Measurements from ENCODE around the gene RAB11FIP3.
"Not testable (repeated sequence)": the region's sequence is repeated elsewhere in the genome, so short reads cannot be mapped to it uniquely, and the experiment has no call there.

RAB11FIP3 gene, protein sequence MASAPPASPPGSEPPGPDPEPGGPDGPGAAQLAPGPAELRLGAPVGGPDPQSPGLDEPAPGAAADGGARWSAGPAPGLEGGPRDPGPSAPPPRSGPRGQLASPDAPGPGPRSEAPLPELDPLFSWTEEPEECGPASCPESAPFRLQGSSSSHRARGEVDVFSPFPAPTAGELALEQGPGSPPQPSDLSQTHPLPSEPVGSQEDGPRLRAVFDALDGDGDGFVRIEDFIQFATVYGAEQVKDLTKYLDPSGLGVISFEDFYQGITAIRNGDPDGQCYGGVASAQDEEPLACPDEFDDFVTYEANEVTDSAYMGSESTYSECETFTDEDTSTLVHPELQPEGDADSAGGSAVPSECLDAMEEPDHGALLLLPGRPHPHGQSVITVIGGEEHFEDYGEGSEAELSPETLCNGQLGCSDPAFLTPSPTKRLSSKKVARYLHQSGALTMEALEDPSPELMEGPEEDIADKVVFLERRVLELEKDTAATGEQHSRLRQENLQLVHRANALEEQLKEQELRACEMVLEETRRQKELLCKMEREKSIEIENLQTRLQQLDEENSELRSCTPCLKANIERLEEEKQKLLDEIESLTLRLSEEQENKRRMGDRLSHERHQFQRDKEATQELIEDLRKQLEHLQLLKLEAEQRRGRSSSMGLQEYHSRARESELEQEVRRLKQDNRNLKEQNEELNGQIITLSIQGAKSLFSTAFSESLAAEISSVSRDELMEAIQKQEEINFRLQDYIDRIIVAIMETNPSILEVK

GRCh38 chr16:425082-425718 is at the start of gene RAB11FIP3:
TSS of gene RAB11FIP3 (plus strand) at chr16:425649. CDS start at chr16:426007, 358 bp downstream.
- DNase-seq, result peak; percentile 54

GRCh38 chr16:375927-376816 is 49.3 kb upstream of the RAB11FIP3 start:
- no peak for DNase-seq

- no peak for DNase-seq
Measured at GRCh38 chr16:376817-377418, 48.5 kb upstream of the RAB11FIP3 start.

- no peak for DNase-seq
Measured at GRCh38 chr16:377419-377951, 48.0 kb upstream of the RAB11FIP3 start.

DNA sequence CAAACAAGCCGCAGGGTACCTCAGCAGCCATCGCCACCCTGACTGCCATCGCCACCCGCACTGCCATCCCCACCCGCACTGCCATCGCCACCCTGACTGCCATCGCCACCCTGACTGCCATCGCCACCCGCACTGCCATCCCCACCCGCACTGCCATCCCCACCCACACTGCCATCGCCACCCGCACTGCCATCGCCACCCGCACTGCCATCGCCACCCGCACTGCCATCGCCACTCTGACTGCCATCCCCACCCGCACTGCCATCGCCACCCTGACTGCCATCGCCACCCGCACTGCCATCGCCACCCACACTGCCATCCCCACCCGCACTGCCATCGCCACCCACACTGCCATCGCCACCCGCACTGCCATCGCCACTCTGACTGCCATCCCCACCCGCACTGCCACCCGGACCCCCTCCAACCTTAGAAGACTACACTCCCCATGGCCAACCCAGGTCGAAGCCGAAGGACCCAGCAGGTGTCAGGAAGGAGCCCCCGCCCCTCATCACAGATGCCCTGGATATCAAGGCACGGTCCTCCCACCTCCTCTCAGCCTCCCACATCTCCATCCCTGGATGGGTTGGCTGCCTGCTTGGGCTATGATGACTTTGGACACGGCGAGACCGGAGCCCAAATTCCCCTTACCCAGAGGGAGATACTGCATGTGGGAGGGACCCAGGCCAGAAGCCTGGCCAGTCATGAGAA is 47.2 kb upstream of the RAB11FIP3 start:
- DNase-seq, result not testable (repeated sequence)

DNA sequence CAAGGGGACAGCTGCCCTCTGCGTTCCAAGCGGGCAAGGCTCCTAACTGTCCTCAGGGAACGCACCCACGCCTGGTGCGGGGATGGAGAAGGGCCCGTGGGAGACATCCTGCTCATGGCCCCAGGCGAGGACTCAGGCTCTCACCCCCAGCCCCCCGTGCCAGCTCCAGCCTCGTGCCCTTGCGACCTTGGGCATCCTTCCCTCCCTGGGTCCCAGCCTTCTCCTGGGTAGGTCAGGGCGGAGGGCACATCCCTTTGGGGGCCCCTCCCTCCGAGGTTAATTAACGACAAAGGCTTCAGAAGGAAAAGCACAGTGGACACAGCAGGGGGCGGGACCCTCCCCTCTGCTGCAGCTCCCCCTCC is 46.6 kb upstream of the RAB11FIP3 start:
- DNase-seq, result no peak

- DNase-seq, result no peak
Measured at GRCh38 chr16:379183-379960, 46.1 kb upstream of the RAB11FIP3 start.

DNA sequence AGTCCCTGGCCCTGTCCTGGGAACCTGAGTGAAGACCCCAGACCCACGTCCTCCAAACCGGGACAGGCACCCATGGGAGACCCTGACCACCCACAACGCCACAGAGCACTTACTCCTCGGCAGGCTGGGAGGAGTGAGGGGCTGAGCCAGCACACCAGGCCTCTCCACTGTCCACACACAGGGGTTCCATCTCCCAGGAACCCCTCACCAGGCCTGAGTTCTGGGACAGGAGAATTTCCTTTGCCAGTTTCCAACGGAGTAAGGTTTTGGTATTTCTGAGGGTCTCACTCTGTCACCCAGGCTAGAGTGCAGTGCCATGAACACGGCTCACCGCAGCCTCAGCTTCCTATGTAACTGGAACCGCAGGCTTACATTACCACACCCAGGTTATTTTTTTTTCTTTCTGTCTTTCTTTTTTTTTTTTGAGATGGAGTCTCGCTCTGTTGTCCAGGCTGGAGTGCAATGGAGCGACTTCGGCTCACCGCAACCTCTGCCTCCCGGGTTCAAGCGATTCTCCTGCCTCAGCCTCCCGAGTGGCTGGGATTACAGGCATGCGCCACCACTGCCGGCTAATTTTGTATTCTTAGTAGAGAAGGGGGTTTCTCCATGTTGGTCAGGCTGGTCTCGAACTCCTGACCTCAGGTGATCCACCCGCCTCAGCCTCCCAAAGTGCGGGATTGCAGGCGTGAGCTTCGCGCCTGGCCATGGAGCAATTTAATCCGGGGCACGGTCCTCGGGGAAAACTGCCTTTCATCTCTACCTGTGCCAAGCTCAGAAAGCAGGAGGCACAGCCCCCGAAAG is 45.3 kb upstream of the RAB11FIP3 start:
- DNase-seq, result no peak

DNA sequence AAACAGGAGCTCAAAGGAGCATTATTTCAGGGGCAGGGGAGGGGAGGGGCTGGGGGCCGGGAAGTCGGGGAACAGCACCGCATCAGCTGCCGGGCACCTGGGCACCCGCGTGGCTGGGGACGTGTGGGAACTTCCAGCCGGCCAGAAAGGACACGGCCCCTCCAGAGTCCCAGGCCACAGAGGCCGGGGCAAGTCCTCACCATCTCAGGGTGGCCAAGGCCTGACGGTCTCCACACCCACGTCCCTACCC is 44.8 kb upstream of the RAB11FIP3 start:
- DNase-seq, result no peak

GRCh38 chr16:381012-381788 is 44.2 kb upstream of the RAB11FIP3 start:
- no peak for DNase-seq

- no peak for DNase-seq
Measured at GRCh38 chr16:381789-382717, 43.4 kb upstream of the RAB11FIP3 start, which contains the start of gene PGAP6. TSS of gene PGAP6 (minus strand) at chr16:381978. CDS start at chr16:381821, 157 bp downstream.

DNA sequence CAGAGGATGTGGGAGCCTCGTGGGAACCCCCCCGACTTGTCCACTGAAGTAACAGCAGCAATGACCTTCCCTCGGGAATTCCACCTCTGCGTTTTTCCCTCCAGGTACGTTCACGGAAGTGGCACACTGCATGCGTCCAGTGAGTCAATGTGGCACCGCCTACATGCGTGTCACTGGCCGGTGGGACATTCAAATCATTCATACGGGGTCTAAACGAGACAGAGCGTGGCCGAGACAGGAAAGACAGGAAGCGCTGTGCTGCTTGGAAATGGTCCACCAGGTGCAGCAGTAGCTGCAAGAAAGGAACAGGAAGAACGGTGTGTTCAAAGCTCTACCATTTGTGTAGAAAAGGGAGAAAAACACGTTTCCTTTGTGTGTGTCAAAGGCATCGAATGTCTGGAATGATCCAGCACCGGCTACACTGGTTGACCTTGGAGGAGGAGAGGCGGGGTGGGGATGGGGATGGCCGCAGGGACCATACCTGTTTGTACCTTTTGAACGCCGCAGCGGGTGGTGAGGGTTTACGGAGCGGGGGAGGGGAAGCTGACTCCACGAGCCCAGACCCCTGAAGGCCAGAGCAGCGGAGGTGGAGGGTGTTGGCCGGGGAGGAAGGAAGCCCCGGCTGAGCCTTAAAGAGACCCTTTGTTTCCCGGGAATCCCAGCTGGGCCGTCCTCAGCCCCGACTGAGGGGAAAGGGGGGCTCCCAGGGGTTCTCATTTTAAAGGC is 42.0 kb upstream of the RAB11FIP3 start:
- no peak for DNase-seq

DNA sequence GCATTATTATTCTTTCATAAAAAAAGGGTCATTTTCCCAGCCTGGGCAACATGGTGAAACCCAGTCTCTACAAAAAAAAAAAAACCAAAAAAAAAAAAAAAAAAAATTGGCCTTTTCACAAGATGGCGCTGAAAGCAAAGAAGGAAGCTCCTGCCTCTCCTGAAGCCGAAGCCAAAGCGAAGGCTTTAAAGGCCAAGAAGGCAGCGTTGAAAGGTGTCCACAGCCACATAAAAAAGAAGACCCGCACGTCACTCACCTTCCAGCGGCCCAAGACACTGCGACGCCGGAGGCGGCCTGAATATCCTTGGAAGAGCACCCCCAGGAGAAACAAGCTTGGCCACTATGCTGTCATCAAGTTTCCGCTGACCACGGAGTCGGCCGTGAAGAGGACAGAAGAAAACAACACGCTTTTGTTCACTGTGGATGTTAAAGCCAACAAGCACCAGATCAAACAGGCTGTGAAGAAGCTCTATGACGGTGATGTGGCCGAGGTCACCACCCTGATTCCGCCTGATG is 38.8 kb upstream of the RAB11FIP3 start:
- DNase-seq, result no peak

DNA sequence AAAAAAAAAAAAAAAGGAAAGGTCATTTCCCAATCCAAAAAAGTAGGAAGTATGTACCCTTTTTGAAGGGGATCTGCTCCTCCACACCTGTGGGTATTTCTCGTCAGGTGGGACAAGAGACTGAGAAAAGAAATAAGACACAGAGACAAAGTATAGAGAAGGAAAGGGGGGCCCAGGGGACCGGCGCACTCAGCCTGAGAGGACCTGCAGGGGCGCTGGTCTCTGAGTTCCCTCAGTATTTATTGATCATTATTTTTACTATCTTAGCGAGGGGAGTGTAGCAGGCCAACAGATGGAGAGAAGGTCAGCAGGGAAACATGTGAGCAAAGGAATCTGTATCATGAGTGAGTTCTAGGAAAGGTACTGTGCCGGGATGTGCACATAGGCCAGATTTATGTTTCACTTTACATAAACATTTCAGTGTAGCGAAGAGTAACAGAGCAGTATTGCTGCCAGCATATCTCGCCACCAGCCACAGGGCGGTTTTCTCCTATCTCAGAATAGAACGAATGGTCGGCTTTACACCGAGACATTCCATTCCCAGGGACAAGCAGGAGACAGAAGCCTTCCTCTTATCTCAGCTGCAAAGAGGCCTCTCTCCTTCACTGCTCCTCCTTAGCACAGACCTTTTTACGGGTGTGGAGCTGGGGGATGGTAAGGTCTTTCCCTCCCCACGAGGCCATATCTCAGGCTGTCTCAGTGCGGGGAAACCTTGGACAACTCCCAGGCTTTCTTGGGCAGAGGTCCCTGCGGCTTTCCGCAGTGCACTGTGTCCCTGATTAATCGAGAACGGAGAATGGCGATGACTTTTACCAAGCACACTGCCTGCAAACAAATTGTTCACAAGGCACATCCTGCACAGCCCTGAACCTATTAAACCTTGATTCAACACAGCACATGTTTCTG is 37.4 kb upstream of the RAB11FIP3 start:
- not testable (repeated sequence) for DNase-seq

DNA sequence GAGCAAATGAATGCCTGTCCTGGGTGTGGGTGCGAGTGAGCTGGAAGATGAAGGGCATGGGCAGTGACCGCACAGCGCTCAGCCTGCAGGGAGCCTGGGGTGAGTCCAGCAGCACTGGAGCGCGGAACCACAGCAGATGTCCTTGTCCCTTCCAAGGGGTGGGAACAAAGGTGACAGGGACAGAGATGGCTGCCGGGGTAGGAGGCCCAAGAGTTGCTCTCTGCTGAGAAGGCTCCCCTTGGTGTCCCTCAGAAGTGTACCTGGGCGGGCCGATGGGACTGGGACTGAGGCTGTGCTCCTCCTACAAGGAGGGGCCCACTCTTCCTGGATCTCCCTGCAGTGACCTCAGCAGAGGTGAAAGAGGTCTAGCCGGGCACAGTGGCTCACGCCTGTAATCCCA is 36.1 kb upstream of the RAB11FIP3 start:
- no peak for DNase-seq

- DNase-seq, result peak; percentile 89
Measured at GRCh38 chr16:391885-392335, 33.5 kb upstream of the RAB11FIP3 start.

Measured in T1000 (cell line).